Glutamatergic neuron (in vitro differentiated cells): ENCODE data around the gene PTPRT. TPM values are rescaled to one million over a fixed set of nuclear protein-coding genes. Genes with fewer than 3 reads are reported as not detected.

ENCODE experiments used
- DNase-seq: peaks from one replicate; pipeline ENCODE4 v3.0.0; 2022
- H3K27ac Mint-ChIP-seq: one replicate; pipeline ENCODE4 v1.8.0; 2020; ENCODE audit warnings: mild to moderate bottlenecking, mixed read lengths, inconsistent platforms; ENCODE audit not compliant: unreplicated experiment
- H3K27me3 Mint-ChIP-seq: one replicate; pipeline ENCODE4 v1.8.0; 2020; ENCODE audit warnings: mild to moderate bottlenecking, moderate library complexity, mixed read lengths, inconsistent platforms; ENCODE audit not compliant: unreplicated experiment
- H3K36me3 Mint-ChIP-seq: one replicate; pipeline ENCODE4 v1.8.0; 2020; ENCODE audit warnings: mild to moderate bottlenecking, mixed read lengths, inconsistent platforms; ENCODE audit not compliant: unreplicated experiment
- H3K4me1 Mint-ChIP-seq: one replicate; pipeline ENCODE4 v1.8.0; 2020; ENCODE audit warnings: mild to moderate bottlenecking, low read depth, mixed read lengths, inconsistent platforms; ENCODE audit not compliant: unreplicated experiment
- H3K4me3 Mint-ChIP-seq: one replicate; pipeline ENCODE4 v1.8.0; 2020; ENCODE audit warnings: mild to moderate bottlenecking, mixed read lengths, inconsistent platforms; ENCODE audit not compliant: unreplicated experiment
- H3K9me3 Mint-ChIP-seq: one replicate; pipeline ENCODE4 v1.8.0; 2020; ENCODE audit warnings: mild to moderate bottlenecking, moderate library complexity, mixed read lengths, inconsistent platforms; ENCODE audit not compliant: unreplicated experiment
- CTCF ChIP-seq: fragments of 200-600 bp; sonication (generic); IDR thresholded peaks from one replicate; pipeline ENCODE4 v1.5.0; 2021; ENCODE audit not compliant: partially characterized antibody, unreplicated experiment
- total RNA-seq: library from RNA; stranded (reverse); fragmentation: NEBNext Ultra II Directional; extraction: Animal tissue kit (Norgen Biotek cat#: 25700); gene quantifications from one replicate; pipeline ENCODE4 v1.2.1, GENCODE V29; 2021; ENCODE audit not compliant: unreplicated experiment

PTPRT gene
- total RNA-seq, 1 donor from 2014 or later, result 1.9 TPM

GRCh38 chr20:43138061-43138770 lies 51.5 kb downstream of the PTPRT start:
- DNase-seq, result no peak
- H3K4me1 Mint-ChIP-seq, result peaks cover 5% of the 10 kb centered on the region
- H3K27me3 Mint-ChIP-seq, result peaks cover 5% of the 10 kb centered on the region
- no peak overlapping the region for H3K4me3 Mint-ChIP-seq
- H3K36me3 Mint-ChIP-seq, result no peaks in the 10 kb centered on the region
- no peak for TF ChIP-seq CTCF
- H3K27ac Mint-ChIP-seq, result no peak overlapping the region
- H3K9me3 Mint-ChIP-seq, result no peaks in the 10 kb centered on the region

DNA sequence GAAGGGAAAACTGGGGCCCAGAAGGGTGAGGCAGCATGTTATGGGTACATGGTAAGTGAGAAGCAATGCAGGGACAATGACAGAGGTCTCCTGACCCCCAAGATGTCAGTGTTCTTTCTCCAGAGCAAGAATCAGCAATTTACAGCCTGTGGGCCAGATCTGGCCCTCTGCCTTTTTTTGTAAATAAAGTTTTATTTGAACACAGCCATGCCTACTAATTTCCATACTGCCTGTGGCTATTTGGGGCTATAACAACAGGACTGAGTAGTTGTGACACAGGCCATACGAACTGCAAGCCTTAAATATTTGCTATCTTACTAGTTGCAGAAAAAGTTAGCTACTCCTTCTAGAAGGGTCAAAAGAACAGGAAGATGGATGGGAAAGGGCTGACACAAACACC lies 52.5 kb downstream of the PTPRT start:
- Mint-ChIP-seq H3K4me1 (peaks cover 5% of the 10 kb centered on the region), H3K27ac (no peak overlapping the region), H3K36me3 (no peaks in the 10 kb centered on the region), H3K4me3 (no peak overlapping the region), H3K27me3 (peaks cover 3% of the 10 kb centered on the region), H3K9me3 (no peaks in the 10 kb centered on the region)
- no peak for DNase-seq
- no peak for TF ChIP-seq CTCF

GRCh38 chr20:43124241-43124640 lies 65.5 kb downstream of the PTPRT start:
- no peaks in the 10 kb centered on the region for H3K36me3 Mint-ChIP-seq
- no peak for TF ChIP-seq CTCF
- H3K4me3 Mint-ChIP-seq, result no peak overlapping the region
- H3K27me3 Mint-ChIP-seq, result peaks cover 2% of the 10 kb centered on the region
- peaks cover 2% of the 10 kb centered on the region for H3K4me1 Mint-ChIP-seq
- H3K9me3 Mint-ChIP-seq, result no peaks in the 10 kb centered on the region
- DNase-seq, result no peak
- no peak overlapping the region for H3K27ac Mint-ChIP-seq

DNA sequence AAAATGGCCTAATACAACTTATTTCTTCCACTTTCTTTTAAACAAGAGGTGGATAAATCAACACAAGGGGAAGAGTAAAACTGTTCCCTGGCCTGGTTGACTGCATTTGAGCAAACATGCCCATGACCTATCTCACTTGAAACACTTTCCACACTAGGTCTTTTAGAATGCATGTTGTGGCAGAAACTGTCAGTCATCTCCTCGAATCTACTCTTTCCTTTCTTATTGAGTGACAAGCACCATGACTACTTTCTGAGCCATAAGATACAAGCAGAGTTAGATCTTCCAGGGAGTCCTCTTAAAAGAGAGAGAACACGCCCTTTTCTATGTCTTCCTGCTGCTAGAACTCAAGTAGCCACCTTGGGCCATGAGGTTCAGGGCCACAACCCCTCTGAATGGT lies 66.5 kb downstream of the PTPRT start:
- TF ChIP-seq CTCF, result no peak
- H3K4me1 Mint-ChIP-seq, result no peaks in the 10 kb centered on the region
- no peak for DNase-seq
- no peak overlapping the region for H3K4me3 Mint-ChIP-seq
- no peaks in the 10 kb centered on the region for H3K36me3 Mint-ChIP-seq
- H3K27ac Mint-ChIP-seq, result no peak overlapping the region
- H3K27me3 Mint-ChIP-seq, result peaks cover 2% of the 10 kb centered on the region
- no peaks in the 10 kb centered on the region for H3K9me3 Mint-ChIP-seq

DNA sequence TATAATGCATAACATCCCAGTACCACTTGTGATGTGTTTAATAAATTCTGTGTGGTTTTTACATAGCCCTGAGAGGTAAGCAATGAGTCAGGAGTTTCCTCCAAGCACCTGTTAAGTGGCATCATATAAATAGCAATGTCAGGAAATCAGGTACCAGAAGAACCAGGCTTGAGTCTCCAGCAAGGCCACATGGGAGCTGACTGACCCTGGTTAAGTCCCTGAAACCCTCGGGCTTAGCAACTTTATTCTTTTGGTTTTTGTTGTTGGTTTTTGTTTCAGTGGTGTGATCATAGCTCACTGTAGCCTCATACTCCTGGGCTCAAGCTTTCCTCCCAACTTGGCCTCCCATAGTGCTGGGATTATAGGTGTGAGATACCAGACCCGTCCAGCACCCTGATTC lies 70.0 kb downstream of the PTPRT start:
- Mint-ChIP-seq H3K27ac (no peak overlapping the region), H3K9me3 (no peaks in the 10 kb centered on the region), H3K4me1 (no peaks in the 10 kb centered on the region), H3K36me3 (no peaks in the 10 kb centered on the region), H3K4me3 (no peak overlapping the region), H3K27me3 (peaks cover 2% of the 10 kb centered on the region)
- DNase-seq, result no peak
- no peak for TF ChIP-seq CTCF
